ENCODE results near the gene FOXI3. TPM values are rescaled to one million over a fixed set of nuclear protein-coding genes. Genes with fewer than 3 reads are reported as not detected.

FOXI3 gene
- total RNA-seq, 4 donors from 2014 or later, result not detected

DNA sequence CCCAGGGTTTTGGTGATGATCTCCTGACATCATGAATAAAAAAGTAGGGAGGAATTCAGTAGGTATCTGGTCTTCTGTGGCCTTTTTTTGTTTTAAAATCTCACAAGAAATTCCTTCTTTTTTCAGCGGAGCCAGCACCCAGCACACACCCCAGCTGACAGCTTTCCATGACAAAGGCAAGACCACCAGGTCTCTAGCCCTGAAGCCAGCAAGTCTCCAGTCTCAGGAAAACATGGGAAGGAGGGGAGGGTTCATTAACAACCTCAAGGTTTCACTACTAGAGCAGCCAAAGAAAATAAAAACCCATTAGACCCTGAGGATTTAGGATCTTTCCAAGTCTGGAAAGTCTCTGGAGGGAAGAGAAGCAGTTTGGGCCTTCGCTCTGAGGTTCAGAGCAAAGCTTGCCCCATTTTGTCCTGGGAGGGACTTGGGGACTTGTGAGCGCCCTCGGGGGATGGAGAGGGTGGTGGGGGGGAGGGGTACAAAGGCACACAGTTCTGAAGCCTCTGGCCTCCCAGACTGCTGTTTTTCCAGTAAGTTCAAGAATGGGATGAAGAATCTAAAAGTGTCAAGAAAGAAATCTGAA lies 9.0 kb downstream of the FOXI3 start:
- H3K27me3 ChIP-seq, result no peaks in the 10 kb centered on the region
- intact Hi-C loops (cut with DNase I), result no loop called here
- no peaks in the 10 kb centered on the region for H3K9me3 ChIP-seq
- no peaks in the 10 kb centered on the region for H3K4me1 ChIP-seq
- WGBS, 2 donors, result 52 to 57% methylated on average over 4 of the region's 4 CpGs
- H3K27ac ChIP-seq, result no peak overlapping the region
- no peak for TF ChIP-seq POLR2A (IDR thresholded peaks at IDR 0.05)
- TF ChIP-seq, protein P1, sequence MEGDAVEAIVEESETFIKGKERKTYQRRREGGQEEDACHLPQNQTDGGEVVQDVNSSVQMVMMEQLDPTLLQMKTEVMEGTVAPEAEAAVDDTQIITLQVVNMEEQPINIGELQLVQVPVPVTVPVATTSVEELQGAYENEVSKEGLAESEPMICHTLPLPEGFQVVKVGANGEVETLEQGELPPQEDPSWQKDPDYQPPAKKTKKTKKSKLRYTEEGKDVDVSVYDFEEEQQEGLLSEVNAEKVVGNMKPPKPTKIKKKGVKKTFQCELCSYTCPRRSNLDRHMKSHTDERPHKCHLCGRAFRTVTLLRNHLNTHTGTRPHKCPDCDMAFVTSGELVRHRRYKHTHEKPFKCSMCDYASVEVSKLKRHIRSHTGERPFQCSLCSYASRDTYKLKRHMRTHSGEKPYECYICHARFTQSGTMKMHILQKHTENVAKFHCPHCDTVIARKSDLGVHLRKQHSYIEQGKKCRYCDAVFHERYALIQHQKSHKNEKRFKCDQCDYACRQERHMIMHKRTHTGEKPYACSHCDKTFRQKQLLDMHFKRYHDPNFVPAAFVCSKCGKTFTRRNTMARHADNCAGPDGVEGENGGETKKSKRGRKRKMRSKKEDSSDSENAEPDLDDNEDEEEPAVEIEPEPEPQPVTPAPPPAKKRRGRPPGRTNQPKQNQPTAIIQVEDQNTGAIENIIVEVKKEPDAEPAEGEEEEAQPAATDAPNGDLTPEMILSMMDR (IDR thresholded peaks at IDR 0.05), result no peak
- H3K36me3 ChIP-seq, result no peaks in the 10 kb centered on the region
- no peak for DNase-seq
- no peak overlapping the region for H3K4me3 ChIP-seq (replicated peaks in 1 of 3)

DNA sequence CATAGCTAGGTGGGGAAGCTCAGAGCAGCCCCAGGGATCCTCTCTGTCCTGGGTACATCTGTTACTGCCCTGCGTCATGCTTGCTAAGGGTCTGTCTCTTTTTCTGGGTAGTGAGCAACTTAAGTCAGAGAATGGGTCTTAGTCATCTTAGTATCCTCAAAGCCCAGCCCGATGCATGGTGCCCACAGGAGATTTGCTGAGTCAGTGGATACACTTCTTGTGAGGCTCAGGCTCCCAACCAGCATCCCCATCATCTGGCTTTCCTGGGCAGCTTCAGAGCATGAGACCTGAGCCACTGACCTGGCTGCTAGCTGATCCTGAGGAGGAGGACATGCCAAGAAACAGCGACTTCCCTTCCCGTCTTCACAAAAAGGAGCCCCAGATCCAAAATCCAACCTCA lies 10.0 kb downstream of the FOXI3 start:
- Histone ChIP-seq H3K27me3 (no peaks in the 10 kb centered on the region), H3K36me3 (no peaks in the 10 kb centered on the region), H3K27ac (no peak overlapping the region), H3K4me1 (no peaks in the 10 kb centered on the region), H3K4me3 (replicated peaks in 1 of 3) (no peak overlapping the region), H3K9me3 (no peaks in the 10 kb centered on the region)
- DNase-seq, result no peak
- intact Hi-C loops (cut with DNase I), result no loop called here
- TF ChIP-seq, protein P1 (IDR thresholded peaks at IDR 0.05), result no peak
- no peak for TF ChIP-seq POLR2A (IDR thresholded peaks at IDR 0.05)
- WGBS, 2 donors, result 63 to 73% methylated on average over 4 of the region's 4 CpGs

DNA sequence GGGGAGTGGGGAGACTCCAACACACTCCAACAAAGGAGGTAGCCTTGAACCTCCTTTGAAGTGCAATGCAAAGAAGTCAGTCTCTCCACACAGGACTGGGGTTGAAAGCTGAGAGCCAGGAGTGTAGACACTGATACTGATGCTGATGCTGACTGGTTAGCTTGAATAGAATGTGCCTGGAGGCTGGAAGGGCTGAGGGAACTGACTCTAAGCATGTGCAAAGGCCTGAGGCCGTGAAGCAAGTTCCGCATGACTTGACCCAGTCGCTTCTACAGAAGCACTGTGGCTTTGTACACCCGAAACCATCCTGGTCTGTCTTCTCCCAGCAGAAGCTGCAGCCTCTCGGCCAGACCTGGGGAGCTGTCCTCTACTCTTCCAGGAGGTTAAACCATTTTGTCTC lies 10.4 kb downstream of the FOXI3 start:
- Histone ChIP-seq H3K4me3 (replicated peaks in 1 of 3) (no peak overlapping the region), H3K27me3 (no peaks in the 10 kb centered on the region), H3K9me3 (no peaks in the 10 kb centered on the region), H3K36me3 (no peaks in the 10 kb centered on the region), H3K27ac (no peak overlapping the region), H3K4me1 (no peaks in the 10 kb centered on the region)
- intact Hi-C loops (cut with DNase I), result no loop called here
- WGBS, 2 donors, result 75 to 88% methylated on average over 5 of the region's 5 CpGs
- TF ChIP-seq, protein P1 (IDR thresholded peaks at IDR 0.05), result no peak
- TF ChIP-seq POLR2A (IDR thresholded peaks at IDR 0.05), result no peak
- DNase-seq, result no peak

DNA sequence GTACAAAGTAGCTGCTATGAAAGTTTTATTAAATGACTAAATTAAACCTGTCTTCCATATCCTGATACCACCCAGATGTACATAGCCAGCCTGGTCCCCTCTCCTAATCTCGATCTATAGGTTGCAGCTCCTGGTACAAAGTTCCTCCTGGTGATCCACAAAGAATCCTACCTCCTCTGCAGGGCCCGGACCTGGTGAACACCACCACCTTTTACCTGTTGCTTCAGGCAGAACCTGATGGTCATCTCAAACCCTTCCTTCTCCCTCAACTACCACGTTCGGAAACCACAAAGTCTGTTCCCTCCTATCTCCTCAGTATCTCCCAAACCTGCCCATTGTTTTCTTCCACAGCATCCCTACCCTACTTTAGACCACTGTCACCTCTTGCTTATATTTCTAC lies 15.5 kb downstream of the FOXI3 start:
- WGBS, 2 donors, result 86 to 90% methylated on average over 4 of the region's 4 CpGs

DNA sequence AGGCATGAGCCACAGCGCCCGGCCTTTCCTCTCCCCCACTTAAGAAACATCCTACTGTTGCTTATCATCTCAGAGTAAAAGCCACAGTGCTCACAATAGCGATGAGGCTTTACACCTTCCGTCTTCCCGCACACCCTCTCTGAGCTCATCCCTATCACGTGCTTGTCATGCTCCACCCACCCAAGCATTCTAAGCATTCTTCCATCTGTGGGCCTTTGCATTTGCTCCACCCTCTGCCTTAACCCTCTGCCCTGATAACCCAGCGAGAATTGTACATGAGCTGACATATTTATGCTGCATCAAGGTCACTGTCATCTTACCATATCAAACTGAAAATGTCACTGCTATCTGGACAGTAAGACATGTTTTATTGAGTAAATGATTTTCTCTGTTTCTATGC lies 22.6 kb downstream of the FOXI3 start:
- 90% methylated on average over 7 of the region's 7 CpGs for WGBS, 2 donors
- intact Hi-C loops (cut with DNase I), result no loop called here
- Histone ChIP-seq H3K36me3 (no peaks in the 10 kb centered on the region), H3K27ac (no peak overlapping the region), H3K27me3 (no peaks in the 10 kb centered on the region), H3K9me3 (no peaks in the 10 kb centered on the region), H3K4me3 (replicated peaks in 1 of 3) (no peak overlapping the region), H3K4me1 (no peaks in the 10 kb centered on the region)
- TF ChIP-seq, protein P1 (IDR thresholded peaks at IDR 0.05), result no peak
- no peak for TF ChIP-seq POLR2A (IDR thresholded peaks at IDR 0.05)
- no peak for DNase-seq

More for the DNA sequence above, 15.5 kb downstream of the FOXI3 start:
- Histone ChIP-seq H3K27me3 (no peaks in the 10 kb centered on the region), H3K9me3 (no peaks in the 10 kb centered on the region), H3K36me3 (no peaks in the 10 kb centered on the region), H3K27ac (no peak overlapping the region), H3K4me1 (no peaks in the 10 kb centered on the region), H3K4me3 (replicated peaks in 1 of 3) (no peak overlapping the region)
- TF ChIP-seq POLR2A (IDR thresholded peaks at IDR 0.05), result no peak
- TF ChIP-seq, protein P1 (IDR thresholded peaks at IDR 0.05), result no peak
- intact Hi-C loops (cut with DNase I), result no loop called here
- no peak for DNase-seq
